NCI-H510A treated with DMSO at 0.1 percent for 48 hours (cell line): ENCODE measurements around the gene DHX9.

ENCODE experiments used
- DNase-seq: peaks from one replicate; lab custom pipeline; 2025; lab: John Stamatoyannopoulos, UW

DHX9 gene

DNA sequence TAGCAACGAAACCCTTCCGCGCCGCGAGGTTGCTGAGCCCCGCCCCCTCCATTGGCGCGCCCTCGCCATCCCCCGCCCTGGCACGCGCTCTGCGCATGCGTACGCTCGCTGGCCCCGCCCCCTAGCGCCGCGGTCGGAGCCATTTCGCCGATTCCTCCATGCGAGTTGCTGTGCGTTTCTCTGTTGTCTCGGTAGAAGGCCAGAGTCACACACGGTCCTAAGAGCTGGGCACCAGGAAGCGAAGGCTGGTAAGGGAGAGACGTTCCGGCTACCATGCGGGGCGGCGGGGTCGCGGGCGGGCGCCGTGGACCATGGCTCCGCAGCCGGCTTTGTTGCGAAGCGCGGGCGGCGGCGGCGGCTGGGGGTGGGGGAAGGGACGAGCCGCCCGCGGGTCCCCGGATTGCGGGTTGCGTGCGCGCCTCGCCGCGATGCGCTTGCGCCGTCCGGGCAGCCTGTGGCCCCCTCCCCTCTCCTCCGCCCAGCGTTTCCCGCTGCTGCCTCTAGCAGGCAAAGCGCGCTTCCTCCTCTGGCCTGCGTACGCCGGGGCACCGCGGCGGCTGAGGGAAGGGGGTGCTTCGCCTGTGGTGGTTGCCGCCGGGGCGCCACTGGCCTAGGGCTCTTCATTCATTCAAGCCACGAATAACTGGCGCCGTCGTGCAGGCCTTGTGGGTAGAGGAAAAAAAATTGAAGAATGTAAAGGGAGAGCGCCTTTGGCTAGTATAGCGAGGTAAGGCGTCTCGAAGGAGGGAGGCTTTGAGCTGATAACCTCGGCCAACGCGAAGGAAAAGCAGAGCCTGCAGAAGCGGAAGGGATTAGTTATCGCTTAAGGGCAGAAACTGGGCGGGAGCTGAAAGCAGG lies at the start of gene DHX9:
Gene DHX9 (plus strand): TSS at position 139 of the 858 bp plus-strand sequence. CDS start 3,220 bp downstream, outside the sequence.
- DNase-seq: peak; percentile 85

GRCh38 chr1:182791281-182792179 lies 47.6 kb upstream of the DHX9 start:
- no peak for DNase-seq

DNA sequence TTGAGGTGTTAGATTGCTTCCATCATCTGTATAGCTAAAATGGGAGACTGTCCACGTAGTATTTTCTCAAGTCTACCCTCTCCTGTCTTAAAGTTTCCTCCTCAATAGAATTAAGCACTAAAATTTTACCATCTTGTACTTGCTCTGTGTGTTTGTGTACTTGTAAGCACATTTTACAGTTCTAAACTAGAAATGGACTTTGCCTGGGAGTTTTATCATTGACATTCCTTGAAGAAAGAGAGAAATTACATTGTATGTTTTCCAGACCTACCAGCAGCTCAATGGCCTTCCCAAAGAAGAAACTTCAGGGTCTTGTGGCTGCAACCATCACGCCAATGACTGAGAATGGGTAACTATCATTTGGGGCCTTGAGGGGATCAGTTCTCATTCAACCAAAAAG lies 45.1 kb upstream of the DHX9 start:
- no peak for DNase-seq

DNA sequence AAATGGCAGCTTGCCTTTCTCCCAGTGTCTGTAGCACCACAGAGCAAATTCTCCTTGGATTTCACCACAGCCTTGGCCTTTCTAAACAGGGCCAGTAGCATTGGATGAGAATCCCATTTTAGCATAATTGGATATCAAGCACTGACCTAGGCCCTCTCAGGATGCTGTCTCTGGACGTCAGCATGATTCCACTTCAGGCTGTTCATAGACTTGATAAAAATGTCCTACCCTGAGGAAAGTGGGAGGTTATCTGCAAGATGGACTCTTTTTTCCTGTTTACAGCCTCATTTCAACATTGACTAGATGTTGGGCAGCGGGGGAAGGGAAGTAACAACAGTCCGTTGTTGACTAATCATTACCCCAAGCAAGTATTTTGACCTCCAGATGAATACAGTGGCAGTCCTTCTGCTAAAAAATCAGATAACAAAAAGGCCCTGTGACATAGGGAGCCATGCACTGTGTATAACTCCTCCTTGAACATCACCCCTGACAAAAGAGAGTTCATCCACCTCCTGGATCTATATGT lies 44.4 kb upstream of the DHX9 start:
- DNase-seq: no peak

GRCh38 chr1:182795563-182796228 lies 43.5 kb upstream of the DHX9 start:
- peak; percentile 16 for DNase-seq

- no peak for DNase-seq
Measured at GRCh38 chr1:182802006-182802803, 36.9 kb upstream of the DHX9 start.

DNA sequence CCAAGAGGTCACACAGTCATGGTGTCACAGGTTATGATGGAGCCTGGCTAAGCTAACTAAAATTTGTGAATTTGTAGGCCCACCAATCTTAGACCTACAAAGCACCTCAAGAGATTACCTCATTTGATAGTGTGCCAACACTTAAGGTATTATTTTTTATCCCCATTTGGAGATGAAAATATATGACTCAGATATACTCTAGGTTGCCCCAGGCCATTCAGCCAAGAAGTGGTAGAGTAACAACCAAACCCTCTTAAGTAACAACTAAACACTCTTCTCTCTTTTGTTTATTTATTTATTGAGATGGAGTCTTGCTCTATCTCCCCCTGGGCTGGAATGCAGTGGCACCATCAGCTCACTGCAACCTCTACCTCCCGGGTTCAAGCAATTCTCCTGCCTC lies 35.3 kb upstream of the DHX9 start:
- no peak for DNase-seq

- DNase-seq: peak; percentile 31
Measured at GRCh38 chr1:182806015-182806678, 33.0 kb upstream of the DHX9 start.

- no peak for DNase-seq
Measured at GRCh38 chr1:182807907-182808306, 31.2 kb upstream of the DHX9 start.

DNA sequence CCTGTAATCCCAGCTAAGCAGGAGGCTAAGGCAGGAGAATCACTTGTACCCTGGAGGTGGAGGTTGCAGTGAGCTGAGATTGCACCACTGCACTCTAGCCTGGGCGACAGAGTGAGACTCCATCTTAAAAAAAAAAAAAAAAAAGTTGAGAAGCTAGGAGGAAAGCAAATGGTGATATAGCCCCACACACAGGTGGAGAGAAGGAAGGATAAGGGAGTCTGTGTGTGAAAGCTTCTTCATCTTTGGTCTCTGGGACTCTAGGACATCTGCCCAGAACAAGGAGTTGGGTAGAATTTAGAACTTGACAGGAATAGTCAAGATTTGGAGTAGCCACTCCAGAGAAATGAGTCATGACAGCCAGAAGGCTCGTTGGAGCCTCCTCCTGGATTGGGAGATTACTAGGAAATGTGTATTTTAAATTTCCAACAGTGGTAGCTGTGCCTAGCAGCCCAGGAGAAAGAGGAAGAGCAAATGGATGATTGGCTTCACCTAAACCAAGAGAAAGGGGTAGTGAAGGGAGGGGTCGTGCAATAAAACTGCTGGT lies 29.7 kb upstream of the DHX9 start:
- DNase-seq: no peak

- DNase-seq: no peak
Measured at GRCh38 chr1:182811975-182812722, 27.0 kb upstream of the DHX9 start.

- peak; percentile 10 for DNase-seq
Measured at GRCh38 chr1:182816863-182817262, 22.3 kb upstream of the DHX9 start.

- no peak for DNase-seq
Measured at GRCh38 chr1:182817802-182818201, 21.3 kb upstream of the DHX9 start.

- DNase-seq: no peak
Measured at GRCh38 chr1:182823220-182823619, 15.9 kb upstream of the DHX9 start.

- DNase-seq: no peak
Measured at GRCh38 chr1:182826892-182827291, 12.3 kb upstream of the DHX9 start.

DNA sequence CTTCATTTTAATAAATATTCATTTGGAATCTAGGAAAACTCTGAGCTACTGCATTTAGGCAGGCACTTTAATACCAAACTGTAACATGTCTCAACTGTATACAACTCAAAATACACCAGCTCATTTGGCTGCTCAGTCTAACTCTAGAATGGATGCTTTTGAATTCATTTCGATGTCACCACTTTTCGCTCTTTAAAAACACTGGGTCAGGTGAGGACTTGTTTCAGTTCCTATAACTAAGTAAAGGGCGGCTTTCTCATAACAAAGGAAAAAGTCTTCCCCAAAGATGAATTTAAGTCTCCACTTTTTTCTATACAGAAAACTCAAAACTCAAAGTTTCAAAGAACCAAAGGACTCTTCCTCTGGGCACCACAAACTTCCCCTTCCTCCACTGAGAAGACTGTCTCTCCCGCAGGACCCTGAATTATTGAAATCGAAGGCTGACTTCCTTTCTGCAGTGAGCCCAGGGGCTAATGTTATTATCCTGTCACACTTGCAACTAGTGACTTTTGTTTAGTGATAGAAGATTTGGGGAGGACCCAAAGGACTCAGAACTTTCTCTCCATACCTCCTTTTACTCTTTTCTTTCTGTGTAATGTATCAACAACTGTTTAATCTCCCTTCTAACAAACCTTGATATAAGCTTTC lies 9.7 kb upstream of the DHX9 start:
- no peak for DNase-seq

DNA sequence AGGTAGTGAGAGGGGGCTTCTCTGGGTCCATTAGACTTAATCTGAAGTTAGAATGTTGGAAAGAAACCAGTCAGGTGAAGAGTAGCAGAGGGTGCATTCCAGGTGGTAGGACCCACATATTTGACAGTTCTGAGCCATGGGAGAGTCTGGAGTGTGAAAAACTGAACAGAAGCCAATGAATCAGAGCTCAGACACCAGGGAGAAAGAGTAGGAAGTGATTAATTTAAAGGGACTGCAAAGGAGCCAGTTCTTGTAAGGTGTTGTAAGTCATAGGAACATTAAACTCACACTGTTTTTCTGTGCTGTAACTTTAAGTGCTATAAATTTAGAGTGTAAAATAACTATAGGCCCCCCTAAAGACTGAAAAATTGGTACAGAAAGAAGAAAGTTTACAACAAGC lies 5.9 kb upstream of the DHX9 start:
- DNase-seq: no peak

GRCh38 chr1:182834326-182834725 lies 4.8 kb upstream of the DHX9 start:
- DNase-seq: no peak

- DNase-seq: no peak
Measured at GRCh38 chr1:182835806-182836205, 3.3 kb upstream of the DHX9 start.
